Keratinocyte (primary cell): ENCODE measurements around the gene UBE2V1. TPM values are rescaled to one million over a fixed set of nuclear protein-coding genes. Genes with fewer than 3 reads are reported as not detected.

Experiments
- DNase-seq: peaks from one replicate; pipeline ENCODE4 v3.0.0-alpha.2; 2011; ENCODE audit warnings: low read depth, missing footprints, low spot score
- FAIRE-seq: peaks from 2 replicates; lab custom pipeline; 2011; peaks lifted over from hg19 to GRCh38; lab: Jason Lieb, UNC
- H2AFZ ChIP-seq: 2 replicates; pipeline ENCODE4 v1.6.0; 2012; ENCODE audit warnings: low read length, control low read depth, inconsistent platforms; ENCODE audit not compliant: control insufficient read depth
- H3K27ac ChIP-seq: 2 replicates; pipeline ENCODE4 v1.5.1; 2011; ENCODE audit warnings: low read length; ENCODE audit not compliant: control insufficient read depth, insufficient read depth
- H3K27me3 ChIP-seq: 3 replicates; pipeline ENCODE4 v1.6.0; 2011; ENCODE audit warnings: low read length; ENCODE audit not compliant: control insufficient read depth, insufficient read depth; ENCODE audit errors: extremely low read depth
- H3K36me3 ChIP-seq, 2 experiments: 2 replicates in 1 of 2; 3 replicates in 1 of 2; pipeline ENCODE4 v1.5.1; 2011; ENCODE audit warnings: low read length in 2 of 2, mild to moderate bottlenecking in 1 of 2; ENCODE audit not compliant: control insufficient read depth in 2 of 2, insufficient read depth in 2 of 2; ENCODE audit errors: extremely low read depth in 1 of 2
- H3K4me1 ChIP-seq: 3 replicates; pipeline ENCODE4 v1.5.1; 2011; ENCODE audit warnings: low read length; ENCODE audit not compliant: control insufficient read depth, insufficient read depth; ENCODE audit errors: extremely low read depth
- H3K4me2 ChIP-seq: 3 replicates; pipeline ENCODE4 v1.6.0; 2011; ENCODE audit warnings: low read depth, low read length; ENCODE audit not compliant: control insufficient read depth, insufficient read depth; ENCODE audit errors: extremely low read depth
- H3K4me3 ChIP-seq, 3 experiments: fragments of 200-600 bp in 1 of 3; sonication (generic) in 1 of 3; 2 replicates in 2 of 3; 3 replicates in 1 of 3; pipeline ENCODE4 v1.5.1; 2011 to 2016; ENCODE audit warnings: low read length in 3 of 3, mild to moderate bottlenecking in 3 of 3, control low read depth in 2 of 3, inconsistent platforms in 1 of 3, low read depth in 1 of 3, mixed read lengths in 1 of 3, mixed run types in 1 of 3, moderate library complexity in 1 of 3; ENCODE audit not compliant: control insufficient read depth in 2 of 3, insufficient read depth in 2 of 3; ENCODE audit errors: extremely low read depth in 1 of 3
- H3K79me2 ChIP-seq: 2 replicates; pipeline ENCODE4 v1.6.0; 2012; ENCODE audit warnings: low read length; ENCODE audit not compliant: control insufficient read depth, insufficient read depth
- H3K9ac ChIP-seq: 3 replicates; pipeline ENCODE4 v1.6.0; 2011; ENCODE audit warnings: low read length; ENCODE audit not compliant: control insufficient read depth, insufficient read depth; ENCODE audit errors: extremely low read depth
- H3K9me1 ChIP-seq: 3 replicates; pipeline ENCODE4 v1.6.0; 2011; ENCODE audit warnings: low read length; ENCODE audit not compliant: control insufficient read depth, insufficient read depth; ENCODE audit errors: extremely low read depth
- H3K9me3 ChIP-seq: 2 replicates; pipeline ENCODE4 v1.5.1; 2012; ENCODE audit warnings: low read depth, low read length; ENCODE audit not compliant: control insufficient read depth
- H4K20me1 ChIP-seq: 3 replicates; pipeline ENCODE4 v1.6.0; 2011; ENCODE audit warnings: low read length; ENCODE audit not compliant: control insufficient read depth, insufficient read depth; ENCODE audit errors: extremely low read depth
- CTCF ChIP-seq, 3 experiments: IDR thresholded peaks in 1 of 3; conservative IDR thresholded peaks in 1 of 3; optimal IDR thresholded peaks in 1 of 3; 2 replicates in 2 of 3; 3 replicates in 1 of 3; pipeline versions ENCODE3 to v1.5.1; 2011; ENCODE audit warnings: low read length in 3 of 3, mild to moderate bottlenecking in 3 of 3, moderate library complexity in 2 of 3, control low read depth in 1 of 3, inconsistent platforms in 1 of 3; ENCODE audit not compliant: insufficient read depth in 2 of 3; ENCODE audit errors: extremely low read depth in 1 of 3
- EZH2 ChIP-seq: IDR thresholded peaks from one replicate; pipeline ENCODE4 v1.6.1; 2012; ENCODE audit warnings: inconsistent platforms, mild to moderate bottlenecking, low read length, moderate library complexity
- dilution Hi-C: fragments of 300-500 bp; cut with MboI; formaldehyde crosslinking; loops from one replicate; pipeline ENCODE4 v1.7.0; 2020; ENCODE audit warnings: low sequenced_read_pairs; ENCODE audit not compliant: extremely low pct_ligation_motif_present
- polyA plus RNA-seq, 5 experiments: library from polyadenylated mRNA; depleted of rRNA in 3 of 5; stranded (reverse) in 3 of 5; stranded (forward) in 1 of 5; unstranded in 1 of 5; fragments of >200 nt; gene quantifications; 1 replicate in 1 of 5; 2 replicates in 3 of 5; 3 replicates in 1 of 5; pipeline versions ENCODE4 v1.2.1 to v1.2.3, GENCODE V29; 2011 to 2012; ENCODE audit warnings: missing spikeins in 2 of 5, low read depth in 1 of 5, low replicate concordance in 1 of 5

The UBE2V1 gene
- polyA plus RNA-seq, 1 donor (not counting 4 experiments of a cell fraction or from before 2014, with no cell fraction given), result 117 TPM

- Histone ChIP-seq H3K9me3 (no peaks in the 10 kb centered on the region), H3K36me3 (no peaks in the 10 kb centered on the region), H3K9ac (no peak overlapping the region), H3K27ac (no peak overlapping the region), H3K27me3 (peaks cover 10% of the 10 kb centered on the region), H2AFZ (no peak overlapping the region), H3K9me1 (peaks cover 3% of the 10 kb centered on the region), H3K79me2 (no peaks in the 10 kb centered on the region), H3K4me1 (peaks cover 14% of the 10 kb centered on the region), H3K4me3 (no peak overlapping the region), H3K4me2 (no peak overlapping the region), H4K20me1 (peaks cover 2% of the 10 kb centered on the region)
- TF ChIP-seq EZH2, result no peak
- TF ChIP-seq CTCF (optimal IDR thresholded peaks at IDR 0.05 in 1 of 3, IDR thresholded peaks at IDR 0.05 in 1 of 3, conservative IDR thresholded peaks at IDR 0.05 in 1 of 3; ENCODE audit: extremely low read depth in 1 of 3, insufficient read depth in 2 of 3, low read length in 3 of 3), result no peak
- DNase-seq (no peak), FAIRE-seq (no peak)
- dilution Hi-C loops, result no loop called here
These were observed 75.4 kb downstream of the UBE2V1 start for GRCh38 chr20:50037575-50037974.

- H3K27ac ChIP-seq, result no peak overlapping the region
- H4K20me1 ChIP-seq, result peaks cover 2% of the 10 kb centered on the region
- H2AFZ ChIP-seq, result no peak overlapping the region
- H3K9me3 ChIP-seq, result no peaks in the 10 kb centered on the region
- no peak overlapping the region for H3K4me2 ChIP-seq
- TF ChIP-seq CTCF (optimal IDR thresholded peaks at IDR 0.05 in 1 of 3, IDR thresholded peaks at IDR 0.05 in 1 of 3, conservative IDR thresholded peaks at IDR 0.05 in 1 of 3; ENCODE audit: extremely low read depth in 1 of 3, insufficient read depth in 2 of 3, low read length in 3 of 3), result no peak
- TF ChIP-seq EZH2, result no peak
- H3K36me3 ChIP-seq, result no peaks in the 10 kb centered on the region
- no peak overlapping the region for H3K9ac ChIP-seq
- no peak for FAIRE-seq
- DNase-seq, result no peak
- H3K79me2 ChIP-seq, result no peaks in the 10 kb centered on the region
- dilution Hi-C loops, result no loop called here
- H3K9me1 ChIP-seq, result peaks cover 3% of the 10 kb centered on the region
- H3K4me3 ChIP-seq, result no peak overlapping the region
- peaks cover 10% of the 10 kb centered on the region for H3K27me3 ChIP-seq
- peaks cover 14% of the 10 kb centered on the region for H3K4me1 ChIP-seq
These were observed 75.8 kb downstream of the UBE2V1 start for GRCh38 chr20:50037123-50037522.
